Muscle of back (tissue), 11 donors: Measurements from ENCODE around the gene CXorf66. TPM values are rescaled to one million over a fixed set of nuclear protein-coding genes. Genes with fewer than 3 reads are reported as not detected.
A peak's percentile ranks its signal among the peaks of the same experiment; 100 is the strongest.
"Not testable (repeated sequence)": the region's sequence is repeated elsewhere in the genome, so short reads cannot be mapped to it uniquely, and the experiment has no call there.

Experiments used
- DNase-seq, 3 donors: peaks; one replicate each; pipeline versions ENCODE4 v3.0.0 to v3.0.0-alpha.2; 2013
- polyA plus RNA-seq, 10 donors: library from polyadenylated mRNA; unstranded; fragments of 120-200 nt; gene quantifications; one replicate each; pipeline ENCODE4 v1.2.1, GENCODE V29; 2013; ENCODE audit not compliant: insufficient read length in 10 of 10

Gene CXorf66
- polyA plus RNA-seq, 10 donors, result not detected

GRCh38 chrX:139929876-139930275 is 35.4 kb downstream of the CXorf66 start:
- no peak for DNase-seq

- DNase-seq, result peak in 2 of 3 donors; percentile 3 to 10
Observed at GRCh38 chrX:139924696-139925095, 40.6 kb downstream of the CXorf66 start.

DNA sequence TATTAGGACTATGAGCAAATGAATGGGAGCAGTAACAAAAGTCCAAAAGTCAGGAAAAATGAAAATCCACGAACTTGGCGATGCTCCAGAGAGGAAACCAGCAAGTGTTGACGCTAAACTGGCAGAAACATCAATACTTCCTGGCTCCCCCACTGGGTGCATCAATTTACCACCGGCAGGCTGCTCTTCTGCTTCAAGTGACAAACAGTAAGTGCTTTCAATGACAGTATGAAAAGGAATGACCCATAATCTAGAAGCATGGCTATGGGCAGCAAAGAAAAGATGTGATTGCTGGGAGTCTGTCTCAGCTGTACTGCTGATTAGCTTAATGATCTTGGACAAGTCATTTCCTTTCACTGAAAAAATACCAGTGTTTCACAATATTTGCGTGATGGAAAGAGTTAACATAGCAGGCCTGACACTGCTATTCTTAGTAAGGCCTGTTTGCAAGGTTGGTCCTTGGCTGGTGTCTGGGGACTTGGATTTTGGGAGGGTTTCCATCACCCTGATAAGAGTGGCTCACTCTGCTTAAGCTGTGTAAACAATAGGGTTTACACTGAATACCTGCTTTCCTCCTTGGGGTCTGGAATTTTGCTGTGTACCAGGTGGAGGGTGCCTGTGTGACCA is 41.1 kb downstream of the CXorf66 start:
- no peak for DNase-seq

GRCh38 chrX:139921142-139921541 is 44.2 kb downstream of the CXorf66 start:
- DNase-seq, result not testable (repeated sequence)

DNA sequence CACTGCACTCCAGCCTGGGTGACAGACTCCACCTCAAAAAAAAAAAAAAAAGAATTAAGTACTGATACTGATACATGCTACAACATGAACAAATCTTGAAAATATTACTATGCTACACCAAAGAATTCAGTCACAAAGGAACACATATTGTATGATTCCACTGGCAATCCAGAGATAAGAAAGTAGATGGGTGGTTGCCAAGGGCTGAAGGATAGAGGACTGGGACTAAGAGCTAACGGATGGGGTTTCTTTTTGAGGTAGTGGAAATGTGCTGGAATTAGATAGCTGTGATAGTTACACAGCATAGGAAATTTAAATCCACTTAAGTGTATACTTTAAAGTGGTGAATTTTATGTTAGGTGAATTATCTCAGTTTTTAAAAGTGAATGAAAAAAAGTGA is 45.0 kb downstream of the CXorf66 start:
- no peak for DNase-seq

GRCh38 chrX:139914421-139914820 is 50.9 kb downstream of the CXorf66 start:
- no peak for DNase-seq

DNA sequence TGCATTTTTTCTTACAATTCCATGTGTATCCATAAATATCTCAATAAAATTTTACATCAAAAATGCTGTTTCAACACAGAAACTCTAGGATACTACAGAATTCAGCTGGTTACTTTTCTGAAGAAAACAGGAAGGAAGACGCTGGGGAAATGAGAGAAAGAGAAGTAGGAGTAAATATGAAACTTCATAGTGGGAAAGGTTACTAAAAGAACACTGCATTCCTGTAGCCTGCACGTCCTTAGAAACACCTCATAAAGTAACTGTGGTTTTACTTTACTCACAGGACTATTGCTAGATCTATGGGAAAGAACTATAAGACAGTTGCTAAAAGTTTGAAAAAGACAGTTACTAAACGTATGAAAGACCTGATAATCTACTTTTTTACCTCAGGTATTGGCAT is 55.6 kb downstream of the CXorf66 start:
- DNase-seq, result no peak

DNA sequence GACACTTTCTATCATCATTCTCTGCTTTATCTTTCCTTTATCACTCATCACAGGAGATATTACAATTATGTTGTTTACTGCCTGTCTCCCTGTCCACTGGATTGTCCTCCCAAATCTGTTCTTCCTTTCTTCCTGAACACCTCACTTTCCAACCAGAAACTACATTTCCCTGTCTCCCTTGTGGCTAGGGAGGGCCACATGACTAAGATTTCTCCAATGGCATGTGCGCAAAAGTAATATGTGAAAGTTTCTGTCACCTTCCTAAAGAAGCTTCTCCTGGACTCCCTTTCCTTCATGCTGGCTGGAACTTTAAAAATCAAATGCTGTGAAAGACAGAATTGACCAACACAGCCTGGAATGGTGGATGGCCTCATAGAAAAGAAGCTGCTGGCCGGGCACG is 58.2 kb downstream of the CXorf66 start:
- no peak for DNase-seq

DNA sequence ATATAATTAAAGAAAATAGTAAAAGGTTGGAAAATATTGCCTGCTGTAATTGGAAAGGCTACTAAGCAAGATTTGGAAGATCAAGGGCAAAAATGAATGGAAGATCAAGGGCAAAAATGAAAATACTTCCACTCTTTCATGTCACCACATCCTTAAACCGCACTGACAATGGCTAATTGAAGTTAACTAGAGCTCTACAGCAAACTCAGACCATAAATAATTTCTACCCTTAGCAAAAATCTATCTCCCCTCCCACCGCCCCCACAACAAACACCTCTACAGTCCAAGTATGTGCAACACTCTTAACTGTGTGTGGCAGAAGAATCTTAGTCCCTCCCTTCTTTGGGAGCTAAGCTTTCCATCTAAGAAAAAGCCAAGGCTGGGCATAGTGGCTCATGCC is 59.6 kb downstream of the CXorf66 start:
- no peak for DNase-seq

Other genes starting within 250 kb of the CXorf66 start
- 10 to 100 TPM; 11.7 to 22.4 (median 15.5) TPM for gene ATP11C, start 32.5 kb downstream of the CXorf66 start, polyA plus RNA-seq